Panc1 (cell line): ENCODE measurements around the gene FBXW7. TPM values are rescaled to one million over a fixed set of nuclear protein-coding genes. Genes with fewer than 3 reads are reported as not detected.

Source experiments
- ATAC-seq: fragments of 200-7000 bp; cut with Tn5 transposase; 2 replicates; pipeline ENCODE4 v1.9.1; 2020; ENCODE audit warnings: mild to moderate bottlenecking, moderate library complexity
- BruUV-seq: library from RNA; stranded (reverse); fragments of 400-500 nt; replicated peaks from 2 replicates; lab custom pipeline; 2021; lab: Mats Ljungman, UMichigan
- CTCF ChIA-PET: fragments of 300-600 bp; sonication (Branson Sonifier 250); formaldehyde crosslinking; loops from one replicate; lab custom pipeline; 2022; ENCODE audit warnings: antibody characterized with exemption; lab: Charles Lee
- POLR2A ChIA-PET: fragments of 300-600 bp; sonication (Branson Sonifier 250); formaldehyde crosslinking; loops from one replicate; lab custom pipeline; 2022; ENCODE audit warnings: antibody characterized with exemption; lab: Charles Lee
- DNase-seq: peaks from one replicate; pipeline ENCODE4 v3.0.0-alpha.2; 2010; ENCODE audit warnings: low read depth, low spot score
- H3K27ac ChIP-seq: 2 replicates; pipeline ENCODE4 v1.5.1; 2011; ENCODE audit warnings: mild to moderate bottlenecking, low read length, inconsistent platforms
- H3K27me3 ChIP-seq: fragments of 200-500 bp; sonication (Bioruptor generic); 2 replicates; pipeline ENCODE4 v1.6.0; 2014; ENCODE audit warnings: low read length, inconsistent platforms; ENCODE audit not compliant: control insufficient read depth, insufficient read depth
- H3K36me3 ChIP-seq: fragments of 200-500 bp; sonication (Bioruptor generic); 2 replicates; pipeline ENCODE4 v1.5.1; 2014; ENCODE audit warnings: inconsistent platforms, mild to moderate bottlenecking, low read length, moderate library complexity; ENCODE audit not compliant: control insufficient read depth, insufficient read depth
- H3K4me1 ChIP-seq: 2 replicates; pipeline ENCODE4 v1.5.1; 2011; ENCODE audit warnings: inconsistent platforms, mild to moderate bottlenecking, low read length, moderate library complexity; ENCODE audit not compliant: control insufficient read depth, insufficient read depth
- H3K4me3 ChIP-seq, 2 experiments: 2 replicates each; pipeline ENCODE4 v1.5.1; 2011 to 2012; ENCODE audit warnings: low read depth in 2 of 2, low read length in 2 of 2, mild to moderate bottlenecking in 2 of 2, inconsistent platforms in 1 of 2, moderate library complexity in 1 of 2
- H3K9me3 ChIP-seq: fragments of 200-500 bp; sonication (Bioruptor generic); 2 replicates; pipeline ENCODE4 v1.5.1; 2014; ENCODE audit warnings: low read depth, mild to moderate bottlenecking, inconsistent platforms, low read length, moderate library complexity; ENCODE audit not compliant: control insufficient read depth, insufficient read depth
- POLR2AphosphoS5 ChIP-seq: IDR thresholded peaks from 2 replicates; pipeline ENCODE4 v1.6.1; 2012; ENCODE audit warnings: mild to moderate bottlenecking, low read depth, low read length, moderate library complexity
- REST ChIP-seq, 2 experiments: IDR thresholded peaks; 2 replicates each; pipeline ENCODE4 v1.6.1; 2011 to 2012; ENCODE audit warnings: low read depth in 2 of 2, control low read depth in 1 of 2, low read length in 1 of 2, mild to moderate bottlenecking in 1 of 2, moderate library complexity in 1 of 2; ENCODE audit not compliant: insufficient read depth in 1 of 2
- SIN3A ChIP-seq: IDR thresholded peaks from 2 replicates; pipeline ENCODE4 v1.6.1; 2012; ENCODE audit warnings: low read depth, mild to moderate bottlenecking, low read length, moderate library complexity, borderline replicate concordance; ENCODE audit not compliant: insufficient read depth
- TCF7L2 ChIP-seq: IDR thresholded peaks from 2 replicates; pipeline ENCODE4 v1.6.1; 2011; ENCODE audit warnings: mild to moderate bottlenecking, low read depth, low read length, inconsistent platforms
- in situ Hi-C: cut with HindIII; loops from 2 replicates; pipeline ENCODE4 v1.10.0; 2016; ENCODE audit warnings: low sequenced_read_pairs, low pct_unique_long_range_greater_than_20kb
- intact Hi-C: fragments of 100-400 bp; cut with micrococcal nuclease; formaldehyde crosslinking; loops from one replicate; pipeline ENCODE4 v1.10.0; 2022; ENCODE audit not compliant: unreplicated experiment
- total RNA-seq: library from RNA; stranded (reverse); gene quantifications from one replicate; pipeline ENCODE4 v1.2.1, GENCODE V29; 2021; ENCODE audit not compliant: unreplicated experiment
- TF ChIP-seq, protein P1 (sequence below): fragments of 450-650 bp; IDR thresholded peaks from 2 replicates; pipeline ENCODE4 v1.5.1; 2017; ENCODE audit warnings: mild to moderate bottlenecking

The FBXW7 gene
- total RNA-seq, 1 experiment from 2014 or later: 16.2 TPM

- TF ChIP-seq POLR2AphosphoS5: no peak
- TF ChIP-seq, protein P1, sequence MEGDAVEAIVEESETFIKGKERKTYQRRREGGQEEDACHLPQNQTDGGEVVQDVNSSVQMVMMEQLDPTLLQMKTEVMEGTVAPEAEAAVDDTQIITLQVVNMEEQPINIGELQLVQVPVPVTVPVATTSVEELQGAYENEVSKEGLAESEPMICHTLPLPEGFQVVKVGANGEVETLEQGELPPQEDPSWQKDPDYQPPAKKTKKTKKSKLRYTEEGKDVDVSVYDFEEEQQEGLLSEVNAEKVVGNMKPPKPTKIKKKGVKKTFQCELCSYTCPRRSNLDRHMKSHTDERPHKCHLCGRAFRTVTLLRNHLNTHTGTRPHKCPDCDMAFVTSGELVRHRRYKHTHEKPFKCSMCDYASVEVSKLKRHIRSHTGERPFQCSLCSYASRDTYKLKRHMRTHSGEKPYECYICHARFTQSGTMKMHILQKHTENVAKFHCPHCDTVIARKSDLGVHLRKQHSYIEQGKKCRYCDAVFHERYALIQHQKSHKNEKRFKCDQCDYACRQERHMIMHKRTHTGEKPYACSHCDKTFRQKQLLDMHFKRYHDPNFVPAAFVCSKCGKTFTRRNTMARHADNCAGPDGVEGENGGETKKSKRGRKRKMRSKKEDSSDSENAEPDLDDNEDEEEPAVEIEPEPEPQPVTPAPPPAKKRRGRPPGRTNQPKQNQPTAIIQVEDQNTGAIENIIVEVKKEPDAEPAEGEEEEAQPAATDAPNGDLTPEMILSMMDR: no peak
- no peak for TF ChIP-seq SIN3A
- no peak for TF ChIP-seq TCF7L2
- TF ChIP-seq REST (IDR thresholded peaks at IDR 0.05; ENCODE audit: insufficient read depth in 1 of 2, low read depth in 2 of 2, low read length in 1 of 2): no peak
- intact Hi-C loops: no loop called here
- DNase-seq (no peak), ATAC-seq (no peak)
- POLR2A ChIA-PET: no interaction called here
- Histone ChIP-seq H3K27me3 (no peaks in the 10 kb centered on the region), H3K36me3 (no peaks in the 10 kb centered on the region), H3K27ac (no peak overlapping the region), H3K4me1 (no peaks in the 10 kb centered on the region), H3K9me3 (no peaks in the 10 kb centered on the region), H3K4me3 (no peak overlapping the region)
- in situ Hi-C loops: no loop called here
- CTCF ChIA-PET: interaction anchor here (0.6 kb wide), 1 partner anchor 12 kb away, joined by 3 read pairs; no protein-coding TSS in a partner anchor
- BruUV-seq: no TSS peak
Measured at GRCh38 chr4:152525878-152526277, 10.0 kb downstream of the FBXW7 start.

DNA sequence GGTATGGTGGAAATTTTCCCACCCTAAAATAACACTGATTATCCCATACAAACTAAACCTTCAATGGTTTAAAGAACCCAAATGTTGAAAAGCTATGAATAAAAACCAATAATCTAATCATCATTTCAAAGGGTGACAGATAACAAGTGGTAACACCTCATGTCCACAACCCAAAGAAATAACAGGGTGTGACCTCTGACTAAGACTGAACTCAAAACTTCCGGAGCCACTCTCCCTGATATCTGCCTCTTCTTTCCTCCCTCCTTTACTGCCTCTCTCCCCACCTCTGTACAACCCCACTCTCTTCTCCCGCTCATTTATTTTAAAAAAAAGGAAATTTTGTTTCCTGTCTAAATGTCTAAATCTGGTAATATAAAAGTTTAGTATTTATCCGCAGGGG lies 11.5 kb downstream of the FBXW7 start:
- ChIA-PET POLR2A (no interaction called here), CTCF (no interaction called here)
- H3K36me3 ChIP-seq: no peaks in the 10 kb centered on the region
- ATAC-seq (no peak), DNase-seq (no peak)
- no peaks in the 10 kb centered on the region for H3K27me3 ChIP-seq
- intact Hi-C loops: no loop called here
- in situ Hi-C loops: no loop called here
- TF ChIP-seq REST (IDR thresholded peaks at IDR 0.05; ENCODE audit: insufficient read depth in 1 of 2, low read depth in 2 of 2, low read length in 1 of 2): no peak
- no peak for TF ChIP-seq TCF7L2
- no peak for TF ChIP-seq SIN3A
- no peak for TF ChIP-seq POLR2AphosphoS5
- TF ChIP-seq, protein P1: no peak
- H3K9me3 ChIP-seq: no peaks in the 10 kb centered on the region
- BruUV-seq: no TSS peak
- H3K27ac ChIP-seq: no peak overlapping the region
- no peak overlapping the region for H3K4me3 ChIP-seq
- H3K4me1 ChIP-seq: no peaks in the 10 kb centered on the region
